ENCODE data around the gene LENG8. TPM values are rescaled to one million over a fixed set of nuclear protein-coding genes. Genes with fewer than 3 reads are reported as not detected.

LENG8 gene
- total and polyA plus RNA-seq, 8 donors: 121 to 213 (median 153) TPM

- no peak for TF ChIP-seq CTCF (IDR thresholded peaks at IDR 0.05)
- Histone ChIP-seq H3K4me3 (no peak overlapping the region), H3K9me3 (no peaks in the 10 kb centered on the region), H3K27me3 (peaks cover 6 to 71% of the 10 kb centered on the region in 2 donors), H3K27ac (peak overlapping the region; percentile 65 to 77), H3K4me1 (peaks cover 19 to 28% of the 10 kb centered on the region in 2 donors), H3K36me3 (no peaks in the 10 kb centered on the region)
- ATAC-seq (no peak), DNase-seq (no peak)
- intact Hi-C loops (cut with DNase I): no loop called here
Measured at GRCh38 chr19:54470276-54470887, 21.4 kb downstream of the LENG8 start.

- intact Hi-C loops (cut with DNase I): no loop called here
- H3K27ac ChIP-seq: peak overlapping the region; percentile 65 to 77
- no peaks in the 10 kb centered on the region for H3K9me3 ChIP-seq
- H3K4me3 ChIP-seq: peak overlapping the region; percentile 26 to 39
- peaks cover 19 to 28% of the 10 kb centered on the region in 2 donors for H3K4me1 ChIP-seq
- H3K36me3 ChIP-seq: no peaks in the 10 kb centered on the region
- H3K27me3 ChIP-seq: peaks cover 6 to 73% of the 10 kb centered on the region in 2 donors
- DNase-seq: peak in 2 of 4 donors; percentile 56 to 76
- peak; percentile 18 for ATAC-seq
- TF ChIP-seq CTCF (IDR thresholded peaks at IDR 0.05): no peak
Measured at GRCh38 chr19:54470991-54471782, 22.2 kb downstream of the LENG8 start.

- peaks cover 19 to 28% of the 10 kb centered on the region in 2 donors for H3K4me1 ChIP-seq
- H3K27ac ChIP-seq: peak within 1 kb of the TSS; percentile 48 to 66
- ATAC-seq (peak; percentile 90), DNase-seq (peak in 3 of 4 donors; percentile 73 to 94 (median 87))
- peak within 1 kb of the TSS; percentile 26 to 28 for H3K4me3 ChIP-seq
- H3K27me3 ChIP-seq: peaks cover 6 to 90% of the 10 kb centered on the region in 2 donors
- intact Hi-C loops (cut with DNase I): no loop called here
- H3K9me3 ChIP-seq: no peaks in the 10 kb centered on the region
- no peak for TF ChIP-seq CTCF (IDR thresholded peaks at IDR 0.05)
- no peaks in the 10 kb centered on the region for H3K36me3 ChIP-seq
Measured at GRCh38 chr19:54473071-54473891, 24.3 kb downstream of the LENG8 start, which contains the start of gene CDC42EP5. TSS of gene CDC42EP5 (minus strand) at chr19:54473296. CDS start at chr19:54465547, 7,749 bp downstream.

- Histone ChIP-seq H3K36me3 (no peaks in the 10 kb centered on the region), H3K4me3 (no peak overlapping the region), H3K9me3 (no peaks in the 10 kb centered on the region), H3K27me3 (peaks cover 6 to 91% of the 10 kb centered on the region in 2 donors), H3K4me1 (peaks cover 19 to 28% of the 10 kb centered on the region in 2 donors), H3K27ac (peak overlapping the region in 1 of 2 donors; percentile 66)
- no peak for TF ChIP-seq CTCF (IDR thresholded peaks at IDR 0.05)
- ATAC-seq (no peak), DNase-seq (no peak)
- intact Hi-C loops (cut with DNase I): no loop called here
Measured at GRCh38 chr19:54473892-54474372, 24.9 kb downstream of the LENG8 start.
